OCI-LY7 (cell line): Measurements from ENCODE around the gene HLA-A. TPM values are rescaled to one million over a fixed set of nuclear protein-coding genes. Genes with fewer than 3 reads are reported as not detected.

ENCODE experiments used
- BruUV-seq: library from RNA; stranded (reverse); fragments of 400-500 nt; replicated peaks from 2 replicates; lab custom pipeline; 2021; lab: Mats Ljungman, UMichigan
- CTCF ChIA-PET: fragments of 300-600 bp; sonication (Branson Sonifier 250); formaldehyde crosslinking; loops from one replicate; lab custom pipeline; 2022; ENCODE audit warnings: antibody characterized with exemption; ENCODE audit not compliant: unreplicated experiment; lab: Charles Lee
- POLR2A ChIA-PET: fragments of 300-600 bp; sonication (Branson Sonifier 250); formaldehyde crosslinking; loops from one replicate; lab custom pipeline; 2022; ENCODE audit warnings: antibody characterized with exemption; lab: Charles Lee
- DNase-seq: peaks from one replicate; pipeline ENCODE4 v3.0.0-alpha.2; 2015; ENCODE audit warnings: low spot score
- H2AFZ ChIP-seq: fragments of 200-600 bp; sonication (generic), shearing (Covaris generic); 2 replicates; pipeline ENCODE4 v1.6.1; 2014; ENCODE audit warnings: mild to moderate bottlenecking, antibody characterized with exemption, low read length, moderate library complexity
- H3K27ac ChIP-seq: fragments of 200-600 bp; sonication (generic); 2 replicates; pipeline ENCODE4 v1.5.1; 2014; ENCODE audit warnings: mixed run types, low read depth, mild to moderate bottlenecking, moderate library complexity, low read length, inconsistent platforms; ENCODE audit not compliant: poor library complexity, severe bottlenecking
- H3K36me3 ChIP-seq: fragments of 200-600 bp; sonication (generic); 2 replicates; pipeline ENCODE4 v1.6.1; 2014; ENCODE audit warnings: mild to moderate bottlenecking, antibody characterized with exemption, low read length, moderate library complexity, mixed read lengths; ENCODE audit not compliant: insufficient read depth
- H3K4me1 ChIP-seq: fragments of 200-600 bp; sonication (generic); 2 replicates; pipeline ENCODE4 v1.5.1; 2014; ENCODE audit warnings: mild to moderate bottlenecking, low read length; ENCODE audit not compliant: insufficient read depth, poor library complexity, severe bottlenecking
- H3K4me2 ChIP-seq: fragments of 200-600 bp; sonication (generic); 2 replicates; pipeline ENCODE4 v1.6.1; 2014; ENCODE audit warnings: mild to moderate bottlenecking, low read length
- H3K4me3 ChIP-seq: fragments of 200-600 bp; sonication (generic); 2 replicates; pipeline ENCODE4 v1.5.1; 2014; ENCODE audit warnings: mild to moderate bottlenecking, low read depth, low read length; ENCODE audit not compliant: poor library complexity, severe bottlenecking
- H3K79me2 ChIP-seq: fragments of 200-600 bp; sonication (generic); 2 replicates; pipeline ENCODE4 v1.6.1; 2016; ENCODE audit warnings: low read depth, mild to moderate bottlenecking, low read length, moderate library complexity, mixed read lengths; ENCODE audit not compliant: insufficient read depth
- H3K9me2 ChIP-seq: fragments of 200-600 bp; sonication (generic); 2 replicates; pipeline ENCODE4 v1.6.1; 2016; ENCODE audit warnings: mild to moderate bottlenecking, low read length, mixed read lengths; ENCODE audit not compliant: insufficient read depth
- H3K9me3 ChIP-seq: fragments of 200-600 bp; sonication (generic); 2 replicates; pipeline ENCODE4 v1.6.1; 2014; ENCODE audit warnings: mild to moderate bottlenecking, mixed run types, low read length, mixed read lengths
- H4K20me1 ChIP-seq: fragments of 200-600 bp; sonication (generic); 2 replicates; pipeline ENCODE4 v1.6.1; 2014; ENCODE audit warnings: mild to moderate bottlenecking, antibody characterized with exemption, low read length, moderate library complexity, mixed read lengths; ENCODE audit not compliant: insufficient read depth
- CTCF ChIP-seq: fragments of 200-600 bp; sonication (generic); conservative IDR thresholded peaks from 2 replicates; pipeline ENCODE4 v1.5.1; 2014; ENCODE audit warnings: mild to moderate bottlenecking, antibody characterized with exemption, low read length, moderate library complexity, mixed read lengths
- EZH2phosphoT487 ChIP-seq: fragments of 200-600 bp; sonication (generic); IDR thresholded peaks from 2 replicates; pipeline ENCODE4 v1.6.1; 2018; ENCODE audit warnings: low read depth, borderline replicate concordance, mild to moderate bottlenecking, mixed run types, antibody characterized with exemption, low read length, moderate library complexity, mixed read lengths
- intact Hi-C: fragments of 100-400 bp; cut with micrococcal nuclease; formaldehyde crosslinking; loops from one replicate; pipeline ENCODE4 v1.10.0; 2022; ENCODE audit not compliant: unreplicated experiment
- total RNA-seq, 2 experiments: library from RNA; depleted of rRNA in 1 of 2; stranded (reverse); fragments of >200 nt in 1 of 2; shearing (Covaris generic) in 1 of 2; gene quantifications; 2 replicates each; pipeline ENCODE4 v1.2.3, GENCODE V29; 2014 to 2022

HLA-A gene
- total RNA-seq, 2 experiments from 2014 or later, result 393 to 672 TPM

- Histone ChIP-seq H3K9me2 (no peaks in the 10 kb centered on the region), H3K9me3 (no peaks in the 10 kb centered on the region), H3K79me2 (no peaks in the 10 kb centered on the region), H3K4me2 (no peak overlapping the region), H3K36me3 (no peaks in the 10 kb centered on the region), H4K20me1 (no peaks in the 10 kb centered on the region), H2AFZ (no peak overlapping the region), H3K4me3 (no peak overlapping the region), H3K27ac (no peak overlapping the region), H3K4me1 (no peaks in the 10 kb centered on the region)
- ChIA-PET POLR2A (interaction anchor here (0.5 to 1.7 kb wide), 3 partner anchors 9 to 21 kb away, joined by 3 to 5 read pairs (median 3); no protein-coding TSS in a partner anchor), CTCF (interaction anchor here (0.5 kb wide), 1 partner anchor 206 kb away, joined by 3 read pairs; no protein-coding TSS in a partner anchor)
- no TSS peak for BruUV-seq
- TF ChIP-seq EZH2phosphoT487, result no peak
- no peak for TF ChIP-seq CTCF
- no peak for DNase-seq
- intact Hi-C loops, result no loop called here
These were observed 43.1 kb upstream of the HLA-A start for GRCh38 chr6:29899281-29899680.

GRCh38 chr6:29905286-29905685 is 37.0 kb upstream of the HLA-A start:
- ChIA-PET POLR2A (interaction anchor here (0.6 kb wide), 1 partner anchor 71 kb away, joined by 3 read pairs; no protein-coding TSS in a partner anchor), CTCF (no interaction called here)
- TF ChIP-seq CTCF (no peak), EZH2phosphoT487 (no peak)
- no peak overlapping the region for H3K4me3 ChIP-seq
- H2AFZ ChIP-seq, result no peak overlapping the region
- no peak for DNase-seq
- H3K9me3 ChIP-seq, result no peaks in the 10 kb centered on the region
- intact Hi-C loops, result no loop called here
- H3K4me1 ChIP-seq, result no peaks in the 10 kb centered on the region
- no peaks in the 10 kb centered on the region for H4K20me1 ChIP-seq
- H3K27ac ChIP-seq, result no peak overlapping the region
- no peak overlapping the region for H3K4me2 ChIP-seq
- no peaks in the 10 kb centered on the region for H3K79me2 ChIP-seq
- no peaks in the 10 kb centered on the region for H3K36me3 ChIP-seq
- no TSS peak for BruUV-seq
- H3K9me2 ChIP-seq, result no peaks in the 10 kb centered on the region

GRCh38 chr6:29907637-29908340 is 34.5 kb upstream of the HLA-A start:
- no peaks in the 10 kb centered on the region for H3K4me1 ChIP-seq
- no peak for DNase-seq
- H3K36me3 ChIP-seq, result no peaks in the 10 kb centered on the region
- H3K4me2 ChIP-seq, result no peak overlapping the region
- TF ChIP-seq CTCF (no peak), EZH2phosphoT487 (no peak)
- H3K4me3 ChIP-seq, result no peak overlapping the region
- H4K20me1 ChIP-seq, result no peaks in the 10 kb centered on the region
- POLR2A ChIA-PET, result interaction anchor here (0.6 kb wide), 1 partner anchor 9 kb away, joined by 3 read pairs; no protein-coding TSS in a partner anchor
- H3K9me3 ChIP-seq, result no peaks in the 10 kb centered on the region
- H3K79me2 ChIP-seq, result no peaks in the 10 kb centered on the region
- CTCF ChIA-PET, result no interaction called here
- intact Hi-C loops, result no loop called here
- no TSS peak for BruUV-seq
- no peak overlapping the region for H2AFZ ChIP-seq
- H3K27ac ChIP-seq, result no peak overlapping the region
- H3K9me2 ChIP-seq, result no peaks in the 10 kb centered on the region
